Measurements from ENCODE around the gene PBX3. TPM values are rescaled to one million over a fixed set of nuclear protein-coding genes. Genes with fewer than 3 reads are reported as not detected.

PBX3 gene
- total and polyA plus RNA-seq, 9 of the 15 experiments (the other 6 are each of a cell fraction or from before 2014, with no cell fraction given), result 0.14 to 5.8 (median 0.92) TPM

DNA sequence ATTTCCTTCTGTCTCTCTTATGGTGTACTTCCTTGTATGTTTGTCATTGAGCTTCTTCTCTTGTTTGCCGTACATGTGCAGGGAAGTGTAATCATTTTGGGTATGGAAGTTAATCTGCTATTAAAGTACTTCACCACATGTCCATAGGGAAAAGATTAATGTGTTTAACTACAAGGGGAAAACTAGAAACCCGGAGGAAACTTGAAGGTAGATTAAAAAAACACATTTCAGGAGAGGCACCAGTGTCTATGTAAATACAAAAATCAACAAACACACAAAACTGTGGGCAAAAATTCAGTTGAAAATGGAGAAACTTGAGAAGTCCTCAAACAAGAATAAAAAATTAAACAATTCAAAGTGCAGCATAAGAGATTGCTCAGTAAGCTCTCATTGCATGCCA, 166.4 kb downstream of the PBX3 start:
- DNase-seq (ENCODE audit: extremely low read depth in 1 of 4, low spot score in 3 of 4), result no peak
- 3% methylated on average over 2 of the region's 2 CpGs for WGBS (ENCODE audit: insufficient coverage, low coverage, missing lambda C conversion rate)
- H3K27ac ChIP-seq (ENCODE audit: extremely low read depth, low read depth, low read length), result no peak overlapping the region

More for the DNA sequence above, 166.4 kb downstream of the PBX3 start:
- TF ChIP-seq CXXC5 (CRISPR knock-in tag; IDR thresholded peaks at IDR 0.05) (no peak), CHAMP1 (IDR thresholded peaks at IDR 0.05) (no peak), ZNF551 (CRISPR knock-in tag; IDR thresholded peaks at IDR 0.05) (no peak), CAMTA2 (CRISPR knock-in tag; conservative IDR thresholded peaks at IDR 0.05) (no peak), U2AF2 (optimal IDR thresholded peaks at IDR 0.05; ENCODE audit: low read depth, low read length) (no peak), TRIM24 (IDR thresholded peaks at IDR 0.05) (no peak), BRD4 (IDR thresholded peaks at IDR 0.05) (no peak), IRF9 (tag; IDR thresholded peaks at IDR 0.05) (no peak)
- TF ChIP-seq, protein P1, sequence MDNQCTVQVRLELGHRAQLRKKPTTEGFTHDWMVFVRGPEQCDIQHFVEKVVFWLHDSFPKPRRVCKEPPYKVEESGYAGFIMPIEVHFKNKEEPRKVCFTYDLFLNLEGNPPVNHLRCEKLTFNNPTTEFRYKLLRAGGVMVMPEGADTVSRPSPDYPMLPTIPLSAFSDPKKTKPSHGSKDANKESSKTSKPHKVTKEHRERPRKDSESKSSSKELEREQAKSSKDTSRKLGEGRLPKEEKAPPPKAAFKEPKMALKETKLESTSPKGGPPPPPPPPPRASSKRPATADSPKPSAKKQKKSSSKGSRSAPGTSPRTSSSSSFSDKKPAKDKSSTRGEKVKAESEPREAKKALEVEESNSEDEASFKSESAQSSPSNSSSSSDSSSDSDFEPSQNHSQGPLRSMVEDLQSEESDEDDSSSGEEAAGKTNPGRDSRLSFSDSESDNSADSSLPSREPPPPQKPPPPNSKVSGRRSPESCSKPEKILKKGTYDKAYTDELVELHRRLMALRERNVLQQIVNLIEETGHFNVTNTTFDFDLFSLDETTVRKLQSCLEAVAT (IDR thresholded peaks at IDR 0.05), result no peak
- TF ChIP-seq, protein P2, sequence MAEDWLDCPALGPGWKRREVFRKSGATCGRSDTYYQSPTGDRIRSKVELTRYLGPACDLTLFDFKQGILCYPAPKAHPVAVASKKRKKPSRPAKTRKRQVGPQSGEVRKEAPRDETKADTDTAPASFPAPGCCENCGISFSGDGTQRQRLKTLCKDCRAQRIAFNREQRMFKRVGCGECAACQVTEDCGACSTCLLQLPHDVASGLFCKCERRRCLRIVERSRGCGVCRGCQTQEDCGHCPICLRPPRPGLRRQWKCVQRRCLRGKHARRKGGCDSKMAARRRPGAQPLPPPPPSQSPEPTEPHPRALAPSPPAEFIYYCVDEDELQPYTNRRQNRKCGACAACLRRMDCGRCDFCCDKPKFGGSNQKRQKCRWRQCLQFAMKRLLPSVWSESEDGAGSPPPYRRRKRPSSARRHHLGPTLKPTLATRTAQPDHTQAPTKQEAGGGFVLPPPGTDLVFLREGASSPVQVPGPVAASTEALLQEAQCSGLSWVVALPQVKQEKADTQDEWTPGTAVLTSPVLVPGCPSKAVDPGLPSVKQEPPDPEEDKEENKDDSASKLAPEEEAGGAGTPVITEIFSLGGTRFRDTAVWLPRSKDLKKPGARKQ (CRISPR knock-in tag; IDR thresholded peaks at IDR 0.05), result no peak
- TF ChIP-seq, protein P3, sequence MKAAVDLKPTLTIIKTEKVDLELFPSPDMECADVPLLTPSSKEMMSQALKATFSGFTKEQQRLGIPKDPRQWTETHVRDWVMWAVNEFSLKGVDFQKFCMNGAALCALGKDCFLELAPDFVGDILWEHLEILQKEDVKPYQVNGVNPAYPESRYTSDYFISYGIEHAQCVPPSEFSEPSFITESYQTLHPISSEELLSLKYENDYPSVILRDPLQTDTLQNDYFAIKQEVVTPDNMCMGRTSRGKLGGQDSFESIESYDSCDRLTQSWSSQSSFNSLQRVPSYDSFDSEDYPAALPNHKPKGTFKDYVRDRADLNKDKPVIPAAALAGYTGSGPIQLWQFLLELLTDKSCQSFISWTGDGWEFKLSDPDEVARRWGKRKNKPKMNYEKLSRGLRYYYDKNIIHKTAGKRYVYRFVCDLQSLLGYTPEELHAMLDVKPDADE (conservative IDR thresholded peaks at IDR 0.05; ENCODE audit: control insufficient read depth, low read depth, low read length), result no peak
- CTCF ChIA-PET (ENCODE audit: low intra/inter-chr PET ratio), result no interaction called here
- Histone ChIP-seq H3K79me2 (ENCODE audit: control insufficient read depth, insufficient read depth, low read length) (no peaks in the 10 kb centered on the region), H3K9ac (ENCODE audit: insufficient read depth in 1 of 2, low read depth in 2 of 2, low read length in 2 of 2) (no peak overlapping the region), H3K27me3 (ENCODE audit: control insufficient read depth in 2 of 2, insufficient read depth in 2 of 2, low read length in 2 of 2) (peaks cover 0 to 11% of the 10 kb centered on the region in 2 experiments), H3K9me3 (replicated peaks; ENCODE audit: control insufficient read depth, insufficient read depth, low read depth, low read length) (no peaks in the 10 kb centered on the region), H3K4me3 (no peak overlapping the region), H2AFZ (ENCODE audit: low read depth, low read length) (no peak overlapping the region), H4K20me1 (replicated peaks; ENCODE audit: control insufficient read depth, insufficient read depth, low read length) (no peaks in the 10 kb centered on the region), H3K4me1 (replicated peaks in 1 of 2; ENCODE audit: control insufficient read depth in 2 of 2, insufficient read depth in 2 of 2, low read length in 2 of 2) (no peaks in the 10 kb centered on the region), H3K36me3 (ENCODE audit: control insufficient read depth, insufficient read depth, low read length) (no peaks in the 10 kb centered on the region), H3K9me1 (ENCODE audit: control insufficient read depth, insufficient read depth, low read length) (no peaks in the 10 kb centered on the region), H3K4me2 (ENCODE audit: insufficient read depth, low read length) (no peak overlapping the region)
- FAIRE-seq (no peak), ATAC-seq (no peak)
- in situ Hi-C loops (cut with MboI), result no loop called here
- BruUV-seq (replicated peaks), result no TSS peak
- intact Hi-C loops (cut with micrococcal nuclease), result no loop called here
- POLR2A ChIA-PET, result no interaction called here
